IgD-negative memory B cell (primary cell): ENCODE measurements around the gene KRTAP5-6. TPM values are rescaled to one million over a fixed set of nuclear protein-coding genes. Genes with fewer than 3 reads are reported as not detected.
"Not testable (repeated sequence)": the region's sequence is repeated elsewhere in the genome, so short reads cannot be mapped to it uniquely, and the experiment has no call there.

Source experiments
- H3K27ac Mint-ChIP-seq, 3 donors: one replicate each; pipeline ENCODE4 v1.8.0; 2020 to 2022; ENCODE audit warnings: mild to moderate bottlenecking in 3 of 3, mixed read lengths in 3 of 3, moderate library complexity in 1 of 3
- H3K27me3 Mint-ChIP-seq: one replicate; pipeline ENCODE4 v1.8.0; 2021; ENCODE audit warnings: mixed read lengths
- H3K36me3 Mint-ChIP-seq: one replicate; pipeline ENCODE4 v1.8.0; 2020; ENCODE audit warnings: mild to moderate bottlenecking, mixed read lengths
- H3K4me1 Mint-ChIP-seq, 3 donors: one replicate each; pipeline ENCODE4 v1.8.0; 2020 to 2022; ENCODE audit warnings: mixed read lengths in 3 of 3, mild to moderate bottlenecking in 1 of 3
- H3K4me3 Mint-ChIP-seq, 4 donors: one replicate each; pipeline ENCODE4 v1.8.0; 2020 to 2022; ENCODE audit warnings: mild to moderate bottlenecking in 4 of 4, mixed read lengths in 4 of 4, moderate library complexity in 3 of 4
- H3K9me3 Mint-ChIP-seq, 3 donors: one replicate each; pipeline ENCODE4 v1.8.0; 2020 to 2021; ENCODE audit warnings: mixed read lengths in 3 of 3, mild to moderate bottlenecking in 1 of 3
- polyA plus RNA-seq: library from polyadenylated mRNA; unstranded; fragments of 300-500 nt; fragmentation: Illumina TruSeq; gene quantifications from one replicate; pipeline ENCODE4 v1.2.3, GENCODE V29; 2021

The KRTAP5-6 gene
- polyA plus RNA-seq, 1 donor from 2014 or later, result not detected

- peaks cover 13% of the 10 kb centered on the region for H3K27me3 Mint-ChIP-seq
Observed at GRCh38 chr11:1670905-1671371, 26.1 kb upstream of the KRTAP5-6 start.

GRCh38 chr11:1671658-1672057, 25.3 kb upstream of the KRTAP5-6 start:
- no peaks in the 10 kb centered on the region for H3K9me3 Mint-ChIP-seq
- no peak overlapping the region for H3K4me3 Mint-ChIP-seq
- no peaks in the 10 kb centered on the region for H3K36me3 Mint-ChIP-seq
- peak overlapping the region in 1 of 3 donors; percentile 44 for H3K27ac Mint-ChIP-seq
- peaks cover 14% of the 10 kb centered on the region for H3K27me3 Mint-ChIP-seq
- H3K4me1 Mint-ChIP-seq, result no peaks in the 10 kb centered on the region

More at GRCh38 chr11:1670905-1671371, 26.1 kb upstream of the KRTAP5-6 start:
- no peaks in the 10 kb centered on the region for H3K4me1 Mint-ChIP-seq
- no peak overlapping the region for H3K4me3 Mint-ChIP-seq
- H3K36me3 Mint-ChIP-seq, result no peaks in the 10 kb centered on the region
- no peak overlapping the region for H3K27ac Mint-ChIP-seq
- no peaks in the 10 kb centered on the region for H3K9me3 Mint-ChIP-seq

GRCh38 chr11:1672613-1673350, 24.2 kb upstream of the KRTAP5-6 start:
- H3K4me1 Mint-ChIP-seq, result no peaks in the 10 kb centered on the region
- no peak overlapping the region for H3K27ac Mint-ChIP-seq
- H3K4me3 Mint-ChIP-seq, result no peak overlapping the region
- H3K9me3 Mint-ChIP-seq, result no peaks in the 10 kb centered on the region
- no peaks in the 10 kb centered on the region for H3K36me3 Mint-ChIP-seq
- peaks cover 14% of the 10 kb centered on the region for H3K27me3 Mint-ChIP-seq

- no peak overlapping the region for H3K4me3 Mint-ChIP-seq
- H3K27me3 Mint-ChIP-seq, result peaks cover 10% of the 10 kb centered on the region
- H3K4me1 Mint-ChIP-seq, result no peaks in the 10 kb centered on the region
- H3K27ac Mint-ChIP-seq, result no peak overlapping the region
- H3K36me3 Mint-ChIP-seq, result no peaks in the 10 kb centered on the region
- no peaks in the 10 kb centered on the region for H3K9me3 Mint-ChIP-seq
Observed at GRCh38 chr11:1673446-1674172, 23.4 kb upstream of the KRTAP5-6 start.

- H3K4me1 Mint-ChIP-seq, result no peaks in the 10 kb centered on the region
- H3K4me3 Mint-ChIP-seq, result no peak overlapping the region
- no peaks in the 10 kb centered on the region for H3K9me3 Mint-ChIP-seq
- H3K27ac Mint-ChIP-seq, result no peak overlapping the region
- peaks cover 9% of the 10 kb centered on the region for H3K27me3 Mint-ChIP-seq
- no peaks in the 10 kb centered on the region for H3K36me3 Mint-ChIP-seq
Observed at GRCh38 chr11:1674173-1675131, 22.5 kb upstream of the KRTAP5-6 start.

GRCh38 chr11:1675536-1676228, 21.3 kb upstream of the KRTAP5-6 start:
- Mint-ChIP-seq H3K9me3 (no peaks in the 10 kb centered on the region), H3K36me3 (no peaks in the 10 kb centered on the region), H3K4me3 (no peak overlapping the region), H3K4me1 (no peaks in the 10 kb centered on the region), H3K27ac (no peak overlapping the region), H3K27me3 (peaks cover 9% of the 10 kb centered on the region)

GRCh38 chr11:1676229-1676740, 20.7 kb upstream of the KRTAP5-6 start:
- Mint-ChIP-seq H3K4me3 (no peak overlapping the region), H3K4me1 (no peaks in the 10 kb centered on the region), H3K9me3 (no peaks in the 10 kb centered on the region), H3K27me3 (peaks cover 9% of the 10 kb centered on the region), H3K27ac (no peak overlapping the region), H3K36me3 (no peaks in the 10 kb centered on the region)

- H3K4me3 Mint-ChIP-seq, result no peak overlapping the region
- H3K9me3 Mint-ChIP-seq, result no peaks in the 10 kb centered on the region
- no peaks in the 10 kb centered on the region for H3K4me1 Mint-ChIP-seq
- H3K27me3 Mint-ChIP-seq, result peaks cover 10% of the 10 kb centered on the region
- no peaks in the 10 kb centered on the region for H3K36me3 Mint-ChIP-seq
- no peak overlapping the region for H3K27ac Mint-ChIP-seq
Observed at GRCh38 chr11:1679881-1680280, 17.1 kb upstream of the KRTAP5-6 start.

GRCh38 chr11:1682225-1682905, 14.6 kb upstream of the KRTAP5-6 start:
- H3K36me3 Mint-ChIP-seq, result no peaks in the 10 kb centered on the region
- H3K9me3 Mint-ChIP-seq, result no peaks in the 10 kb centered on the region
- H3K4me3 Mint-ChIP-seq, result no peak overlapping the region

GRCh38 chr11:1683216-1683615, 13.8 kb upstream of the KRTAP5-6 start:
- H3K36me3 Mint-ChIP-seq, H3K4me1 Mint-ChIP-seq, H3K4me3 Mint-ChIP-seq, H3K27ac Mint-ChIP-seq, H3K9me3 Mint-ChIP-seq, H3K27me3 Mint-ChIP-seq: not testable (repeated sequence)

More at GRCh38 chr11:1682225-1682905, 14.6 kb upstream of the KRTAP5-6 start:
- H3K27me3 Mint-ChIP-seq, result peaks cover 9% of the 10 kb centered on the region
- no peaks in the 10 kb centered on the region for H3K4me1 Mint-ChIP-seq
- no peak overlapping the region for H3K27ac Mint-ChIP-seq

- not testable (repeated sequence) for H3K4me3 Mint-ChIP-seq, H3K27ac Mint-ChIP-seq, H3K36me3 Mint-ChIP-seq, H3K4me1 Mint-ChIP-seq, H3K9me3 Mint-ChIP-seq, H3K27me3 Mint-ChIP-seq
Observed at GRCh38 chr11:1683904-1684572, 13.0 kb upstream of the KRTAP5-6 start.

GRCh38 chr11:1684886-1685874, 11.8 kb upstream of the KRTAP5-6 start:
- not testable (repeated sequence) for H3K9me3 Mint-ChIP-seq, H3K4me1 Mint-ChIP-seq, H3K36me3 Mint-ChIP-seq, H3K4me3 Mint-ChIP-seq
- Mint-ChIP-seq H3K27ac (peak overlapping the region in 1 of 3 donors; percentile 35), H3K27me3 (peaks cover 12% of the 10 kb centered on the region)

GRCh38 chr11:1686220-1686619, 10.8 kb upstream of the KRTAP5-6 start:
- not testable (repeated sequence) for H3K36me3 Mint-ChIP-seq, H3K9me3 Mint-ChIP-seq, H3K4me1 Mint-ChIP-seq, H3K4me3 Mint-ChIP-seq, H3K27ac Mint-ChIP-seq
- H3K27me3 Mint-ChIP-seq, result peaks cover 14% of the 10 kb centered on the region
